CD14-positive monocyte (primary cell): ENCODE measurements around the gene ANKRD52. TPM values are rescaled to one million over a fixed set of nuclear protein-coding genes. Genes with fewer than 3 reads are reported as not detected.

Experiments
- DNase-seq, 3 donors: peaks; one replicate each; pipeline ENCODE4 v3.0.0-alpha.2; 2011 to 2022
- H2AFZ ChIP-seq: 2 replicates; pipeline ENCODE4 v1.6.0; 2012; ENCODE audit warnings: mild to moderate bottlenecking, low read depth, low read length, inconsistent platforms; ENCODE audit not compliant: insufficient read depth, poor library complexity, severe bottlenecking
- H3K27ac ChIP-seq, 2 donors: 1 replicate in 1 of 2; 2 replicates in 1 of 2; pipeline ENCODE4 v1.5.1; 2012 to 2013; ENCODE audit warnings: low read length in 2 of 2, control low read depth in 1 of 2, inconsistent platforms in 1 of 2, low read depth in 1 of 2, mild to moderate bottlenecking in 1 of 2
- H3K27me3 ChIP-seq, 2 donors: one replicate each; pipeline versions ENCODE4 v1.6.0 to v1.6.1; 2011 to 2013; ENCODE audit warnings: low read length in 2 of 2; ENCODE audit not compliant: control insufficient read depth in 2 of 2, insufficient read depth in 2 of 2
- H3K36me3 ChIP-seq, 2 donors: replicated peaks in 1 of 2; 1 replicate in 1 of 2; 2 replicates in 1 of 2; pipeline versions ENCODE4 v1.5.1 to v1.6.1; 2012 to 2013; ENCODE audit warnings: low read length in 2 of 2, control low read depth in 1 of 2, inconsistent platforms in 1 of 2, mild to moderate bottlenecking in 1 of 2; ENCODE audit not compliant: insufficient read depth in 2 of 2, control insufficient read depth in 1 of 2
- H3K4me1 ChIP-seq, 2 donors: 1 replicate in 1 of 2; 2 replicates in 1 of 2; pipeline versions ENCODE4 v1.5.1 to v1.6.1; 2012 to 2013; ENCODE audit warnings: low read length in 2 of 2, control low read depth in 1 of 2, inconsistent platforms in 1 of 2, mild to moderate bottlenecking in 1 of 2, moderate library complexity in 1 of 2; ENCODE audit not compliant: insufficient read depth in 2 of 2, control insufficient read depth in 1 of 2
- H3K4me2 ChIP-seq: replicated peaks from 2 replicates; pipeline ENCODE3; 2012; ENCODE audit warnings: low read length, moderate library complexity, mild to moderate bottlenecking; ENCODE audit not compliant: poor library complexity, severe bottlenecking; ENCODE audit errors: extremely low read depth
- H3K4me3 ChIP-seq, 3 experiments: fragments of 200-600 bp in 1 of 3; sonication (generic) in 1 of 3; replicated peaks in 1 of 3; 1 replicate in 2 of 3; 2 replicates in 1 of 3; pipeline ENCODE4 v1.5.1; 2011 to 2013; ENCODE audit warnings: low read length in 3 of 3, mild to moderate bottlenecking in 3 of 3, control low read depth in 2 of 3, low read depth in 2 of 3, inconsistent platforms in 1 of 3, moderate library complexity in 1 of 3
- H3K79me2 ChIP-seq: 2 replicates; pipeline ENCODE4 v1.6.0; 2012; ENCODE audit warnings: mild to moderate bottlenecking, control low read depth, inconsistent platforms, low read length, moderate library complexity; ENCODE audit not compliant: insufficient read depth
- H3K9ac ChIP-seq: 2 replicates; pipeline ENCODE4 v1.6.0; 2017; ENCODE audit warnings: low read length, mild to moderate bottlenecking; ENCODE audit not compliant: insufficient read depth, poor library complexity, severe bottlenecking
- H3K9me3 ChIP-seq, 2 donors: replicated peaks in 1 of 2; 1 replicate in 1 of 2; 2 replicates in 1 of 2; pipeline versions ENCODE4 v1.5.1 to v1.6.1; 2012 to 2013; ENCODE audit warnings: low read length in 2 of 2, control low read depth in 1 of 2; ENCODE audit not compliant: control insufficient read depth in 1 of 2, insufficient read depth in 1 of 2
- H4K20me1 ChIP-seq: 2 replicates; pipeline ENCODE4 v1.6.0; 2012; ENCODE audit warnings: mild to moderate bottlenecking, low read length, control low read depth, moderate library complexity; ENCODE audit not compliant: insufficient read depth
- H3K27ac Mint-ChIP-seq, 7 donors: one replicate each; pipeline ENCODE4 v1.8.0; 2020; ENCODE audit warnings: mild to moderate bottlenecking in 7 of 7, mixed read lengths in 7 of 7, moderate library complexity in 6 of 7, inconsistent platforms in 2 of 7
- H3K27me3 Mint-ChIP-seq, 3 donors: one replicate each; pipeline ENCODE4 v1.8.0; 2021 to 2022; ENCODE audit warnings: low read depth in 3 of 3, mild to moderate bottlenecking in 3 of 3, mixed read lengths in 3 of 3, moderate library complexity in 3 of 3, inconsistent platforms in 1 of 3
- H3K36me3 Mint-ChIP-seq, 2 donors: one replicate each; pipeline ENCODE4 v1.8.0; 2020; ENCODE audit warnings: mixed read lengths in 2 of 2, inconsistent platforms in 1 of 2, mild to moderate bottlenecking in 1 of 2
- H3K4me1 Mint-ChIP-seq: one replicate; pipeline ENCODE4 v1.8.0; 2020; ENCODE audit warnings: mild to moderate bottlenecking, mixed read lengths
- H3K4me3 Mint-ChIP-seq, 2 donors: one replicate each; pipeline ENCODE4 v1.8.0; 2020; ENCODE audit warnings: mild to moderate bottlenecking in 2 of 2, mixed read lengths in 2 of 2, moderate library complexity in 1 of 2
- H3K9me3 Mint-ChIP-seq, 7 donors: one replicate each; pipeline ENCODE4 v1.8.0; 2020 to 2022; ENCODE audit warnings: mixed read lengths in 7 of 7, mild to moderate bottlenecking in 6 of 7, moderate library complexity in 6 of 7, inconsistent platforms in 2 of 7
- CTCF ChIP-seq: fragments of 200-600 bp; IDR thresholded peaks from one replicate; pipeline ENCODE4 v1.8.0; 2022; ENCODE audit warnings: antibody characterized with exemption, mild to moderate bottlenecking
- WGBS: methylation state at CpG from one replicate; pipeline ENCODE4 v1.1.5; 2013; ENCODE audit warnings: missing lambda C conversion rate; ENCODE audit not compliant: insufficient coverage; 5-methylcytosine and 5-hydroxymethylcytosine counted together
- intact Hi-C, 2 donors: fragments of 100-400 bp; cut with micrococcal nuclease; formaldehyde crosslinking; loops; one replicate each; pipeline versions ENCODE4 v1.15.0 to v1.15.1; 2023
- polyA plus RNA-seq, 3 donors: library from polyadenylated mRNA; depleted of rRNA in 1 of 3; unstranded in 2 of 3; stranded (reverse) in 1 of 3; fragments of 300-500 nt in 2 of 3; fragments of >200 nt in 1 of 3; fragmentation: Illumina TruSeq in 2 of 3; gene quantifications; 1 replicate in 2 of 3; 2 replicates in 1 of 3; pipeline ENCODE4 v1.2.3, GENCODE V29; 2012 to 2021

The ANKRD52 gene
- polyA plus RNA-seq, 3 donors: 1.5 to 12.4 (median 2.4) TPM

GRCh38 chr12:56188131-56188777 lies 69.9 kb downstream of the ANKRD52 start:
- Histone ChIP-seq H3K27me3 (no peaks in the 10 kb centered on the region), H3K4me2 (peak overlapping the region; percentile 96), H3K27ac (peak overlapping the region; percentile 52 to 72), H2AFZ (peak overlapping the region; percentile 92), H3K9ac (peak overlapping the region; percentile 73), H4K20me1 (peaks cover 9% of the 10 kb centered on the region), H3K9me3 (no peaks in the 10 kb centered on the region), H3K4me3 (peak overlapping the region; percentile 63 to 88 (median 83)), H3K4me1 (peaks cover 34 to 37% of the 10 kb centered on the region in 2 donors), H3K36me3 (peaks cover 23 to 37% of the 10 kb centered on the region in 2 donors), H3K79me2 (peaks cover 52% of the 10 kb centered on the region)
- DNase-seq: no peak
- no peak for TF ChIP-seq CTCF
- Mint-ChIP-seq H3K4me1 (peaks cover 41% of the 10 kb centered on the region), H3K36me3 (peaks cover 27 to 35% of the 10 kb centered on the region in 2 donors), H3K27ac (peak overlapping the region; percentile 70 to 91 (median 86)), H3K9me3 (no peaks in the 10 kb centered on the region), H3K27me3 (no peaks in the 10 kb centered on the region), H3K4me3 (peak overlapping the region; percentile 80 to 94)
- intact Hi-C loops: loop anchor here (2.0 to 5.0 kb wide), 5 partner anchors 29 to 69 kb away; partner anchors contain the start of genes MYL6 (in 1 of the 2), NABP2 (in 1 of the 2), RNF41 (in 1 of the 2) and ZC3H10 (in 1 of the 2)
- 29% methylated on average over 3 of the region's 10 CpGs for WGBS

Other genes with a start within 250 kb of the ANKRD52 start
- 1 to 10 TPM in 2 of 3 donors, under 1 TPM in 1; 0.09 to 4.9 (median 1.3) TPM for gene IKZF4, start 237.3 kb downstream of the ANKRD52 start, polyA plus RNA-seq
- 100 to 1,000 TPM; 238 to 363 (median 286) TPM for gene RPS26, start 216.5 kb downstream of the ANKRD52 start, polyA plus RNA-seq
- under 1 TPM in 1 of 3 donors, not detected in 2; 0.01 TPM for gene ERBB3, start 178.2 kb downstream of the ANKRD52 start, polyA plus RNA-seq
- gene PA2G4, start 153.8 kb downstream of the ANKRD52 start, polyA plus RNA-seq: 10 to 100 TPM; 83.0 to 84.2 (median 83.0) TPM
- gene RPL41, start 141.8 kb downstream of the ANKRD52 start, polyA plus RNA-seq: 1,000 to 10,000 TPM; 2,986 to 5,048 (median 3,308) TPM
- gene ZC3H10, start 140.1 kb downstream of the ANKRD52 start, polyA plus RNA-seq: 1 to 10 TPM; 1.7 to 3.1 (median 1.8) TPM
- 10 to 100 TPM; 74.2 to 81.1 (median 74.6) TPM for gene ESYT1, start 130.1 kb downstream of the ANKRD52 start, polyA plus RNA-seq
- 1 to 10 TPM; 2.7 to 4.3 (median 4.1) TPM for gene MYL6B, start 105.8 kb downstream of the ANKRD52 start, polyA plus RNA-seq
- 1,000 to 10,000 TPM; 1,962 to 3,939 (median 3,189) TPM for gene MYL6, start 100.0 kb downstream of the ANKRD52 start, polyA plus RNA-seq
- 10 to 100 TPM; 22.2 to 63.7 (median 43.5) TPM for gene SMARCC2, start 68.9 kb downstream of the ANKRD52 start, polyA plus RNA-seq
- gene RNF41, start 36.5 kb downstream of the ANKRD52 start, polyA plus RNA-seq: 10 to 100 TPM; 35.8 to 82.0 (median 45.7) TPM
- 10 to 100 TPM in 1 of 3 donors, 1 to 10 TPM in 2; 2.7 to 10.1 (median 3.2) TPM for gene NABP2, start 34.0 kb downstream of the ANKRD52 start, polyA plus RNA-seq
- gene SLC39A5, start 28.3 kb downstream of the ANKRD52 start, polyA plus RNA-seq: under 1 TPM in 2 of 3 donors, not detected in 1; 0.21 to 0.25 TPM
- 10 to 100 TPM in 1 of 3 donors, 1 to 10 TPM in 2; 1.7 to 13.5 (median 2.0) TPM for gene COQ10A, start 8.6 kb upstream of the ANKRD52 start, polyA plus RNA-seq
- 100 to 1,000 TPM in 1 of 3 donors, 10 to 100 TPM in 2; 55.7 to 156 (median 86.1) TPM for gene CS, start 41.9 kb upstream of the ANKRD52 start, polyA plus RNA-seq
- gene CNPY2, start 57.6 kb upstream of the ANKRD52 start, polyA plus RNA-seq: 100 to 1,000 TPM in 2 of 3 donors, 10 to 100 TPM in 1; 50.4 to 122 (median 121) TPM
- 100 to 1,000 TPM in 1 of 3 donors, 10 to 100 TPM in 1, 1 to 10 TPM in 1; 8.8 to 120 (median 16.0) TPM for gene PAN2, start 75.6 kb upstream of the ANKRD52 start, polyA plus RNA-seq
- 1 to 10 TPM; 1.0 to 4.8 (median 1.6) TPM for gene IL23A, start 80.5 kb upstream of the ANKRD52 start, polyA plus RNA-seq
- gene STAT2, start 101.7 kb upstream of the ANKRD52 start, polyA plus RNA-seq: 100 to 1,000 TPM; 109 to 251 (median 142) TPM
- gene APOF, start 104.5 kb upstream of the ANKRD52 start, polyA plus RNA-seq: not detected
- 1 to 10 TPM; 1.5 to 2.3 (median 1.5) TPM for gene TIMELESS, start 191.0 kb upstream of the ANKRD52 start, polyA plus RNA-seq
- not detected for gene MIP, start 196.3 kb upstream of the ANKRD52 start, polyA plus RNA-seq
- gene SPRYD4, start 210.2 kb upstream of the ANKRD52 start, polyA plus RNA-seq: 1 to 10 TPM; 1.3 to 2.1 (median 1.4) TPM
- under 1 TPM in 1 of 3 donors, not detected in 2; 0.04 TPM for gene GLS2, start 229.8 kb upstream of the ANKRD52 start, polyA plus RNA-seq